HUDEP-2 (cell line): ENCODE measurements around the gene UST.
A peak's percentile ranks its signal among the peaks of the same experiment; 100 is the strongest.
"Not testable (repeated sequence)": the region's sequence is repeated elsewhere in the genome, so short reads cannot be mapped to it uniquely, and the experiment has no call there.

Experiments
- DNase-seq, 76 experiments: peaks; one replicate each; lab custom pipeline; 2025; ENCODE audit not compliant: unreplicated experiment in 76 of 76; lab: John Stamatoyannopoulos, UW

Gene UST

DNA sequence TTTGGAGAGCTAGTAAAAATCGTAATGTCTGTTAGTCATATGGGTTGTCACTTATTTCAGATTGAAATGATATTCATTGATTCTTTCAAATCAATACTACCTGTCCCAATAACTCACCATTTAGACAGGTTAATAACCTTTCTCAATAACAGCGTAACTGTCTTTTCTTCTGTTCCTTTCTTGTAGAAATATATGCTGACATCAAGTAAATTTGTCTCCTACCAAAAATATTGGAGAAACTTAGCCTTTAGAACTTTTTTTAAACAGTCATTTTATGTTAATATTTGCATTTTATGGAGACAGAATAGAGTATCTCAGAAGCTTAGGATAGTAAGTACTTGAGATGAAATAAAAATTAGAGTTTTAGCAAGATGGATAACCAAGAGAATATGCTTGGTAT lies 278.2 kb downstream of the UST start:
- DNase-seq, result no peak

DNA sequence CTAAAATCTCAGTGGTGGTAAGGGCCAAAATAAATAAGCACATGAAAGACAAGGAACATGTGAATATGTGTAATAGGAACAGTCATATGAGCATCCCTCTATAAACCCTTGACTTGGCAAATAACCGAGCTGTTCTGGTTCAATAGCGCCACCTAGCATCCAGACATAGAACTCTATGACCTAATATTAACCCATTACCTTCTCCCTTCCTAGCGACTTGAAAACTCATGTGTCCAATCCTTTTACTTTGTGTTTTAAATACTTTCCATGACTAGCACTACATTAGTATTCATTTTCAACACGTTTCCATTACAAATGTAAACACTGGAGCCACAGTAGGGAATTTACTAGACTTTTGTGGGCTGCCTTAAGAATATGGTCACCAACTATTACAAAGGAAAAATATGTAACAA lies 279.7 kb downstream of the UST start:
- DNase-seq, result peak in 25 of 76 experiments; percentile 7 to 56 (median 25)

DNA sequence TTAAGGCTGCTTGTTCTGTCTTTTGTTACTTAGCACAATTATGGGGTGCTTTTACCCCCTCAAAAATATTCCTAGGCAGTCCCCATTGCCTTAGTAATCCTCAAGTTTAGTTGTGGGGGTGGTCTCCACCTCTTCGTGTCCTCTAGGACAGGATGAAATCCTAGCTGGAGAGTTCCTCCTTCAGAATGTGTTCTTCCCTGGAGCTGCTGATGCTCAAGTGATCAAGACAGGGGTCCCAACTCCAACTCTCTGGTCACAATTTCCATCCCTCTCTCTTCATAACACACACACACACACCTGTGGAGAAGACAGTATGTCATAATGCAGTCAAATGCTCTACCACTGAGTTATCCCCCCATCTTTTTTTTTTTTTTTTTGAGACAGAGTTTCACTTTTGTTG lies 280.7 kb downstream of the UST start:
- DNase-seq, result no peak

DNA sequence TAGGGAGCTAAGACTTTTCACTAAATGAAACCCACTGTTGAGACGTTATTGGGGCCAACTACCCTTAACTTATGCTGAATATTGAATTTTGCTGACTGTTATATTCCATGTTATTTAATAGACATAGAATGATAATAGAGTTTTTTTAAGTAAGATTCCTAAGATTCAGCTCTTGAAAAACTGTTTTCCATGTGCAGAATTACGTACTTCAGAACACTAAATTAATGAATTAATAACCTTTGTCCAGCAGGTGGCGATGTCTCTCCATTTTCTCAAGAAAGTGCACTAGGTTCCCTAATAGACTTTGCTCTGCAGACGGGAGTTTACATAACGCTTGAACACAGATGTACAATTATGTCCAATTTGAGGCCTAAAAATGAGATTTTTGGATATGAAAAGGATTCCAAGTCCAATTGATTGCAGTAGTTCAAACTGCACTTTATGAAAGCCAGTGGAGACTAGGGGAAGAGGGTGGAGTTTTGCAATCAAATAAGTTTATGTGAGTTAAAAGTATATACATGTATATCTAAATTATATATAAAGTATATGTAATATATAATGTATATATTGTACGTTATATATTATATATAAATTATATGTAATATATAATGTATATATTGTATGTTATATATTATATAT lies 282.1 kb downstream of the UST start:
- DNase-seq, result peak in 58 of 76 experiments; percentile 3 to 84 (median 64)

DNA sequence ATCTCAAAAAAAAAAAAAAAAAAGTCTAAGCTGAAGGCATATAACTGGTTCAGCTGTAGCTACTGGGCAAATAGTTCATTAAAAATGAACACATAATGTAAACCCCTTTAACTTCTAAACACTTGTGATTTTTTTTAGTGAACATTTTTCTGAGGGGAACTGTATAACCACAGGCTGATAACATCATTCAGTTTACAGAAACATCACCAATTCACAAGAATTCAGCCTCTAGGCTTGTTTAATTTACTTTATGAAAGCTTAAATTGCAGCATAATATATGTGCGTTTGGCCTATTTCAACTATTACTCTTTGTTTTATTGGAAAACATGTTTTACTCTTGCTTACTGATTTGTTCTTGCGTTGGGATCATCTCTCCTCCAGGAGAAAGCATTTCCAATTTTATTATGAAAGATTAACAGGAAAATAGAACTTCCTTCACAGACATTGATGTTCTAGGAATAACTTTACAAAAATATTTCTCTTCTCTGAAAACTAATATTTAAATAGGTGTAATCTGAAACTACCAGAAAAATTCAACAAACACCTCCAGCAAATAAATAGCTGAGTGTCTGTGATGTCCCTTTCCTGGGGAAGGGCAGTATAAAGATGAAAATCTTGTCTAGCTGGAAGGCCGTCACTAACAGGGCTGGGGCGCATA lies 284.5 kb downstream of the UST start:
- no peak for DNase-seq

DNA sequence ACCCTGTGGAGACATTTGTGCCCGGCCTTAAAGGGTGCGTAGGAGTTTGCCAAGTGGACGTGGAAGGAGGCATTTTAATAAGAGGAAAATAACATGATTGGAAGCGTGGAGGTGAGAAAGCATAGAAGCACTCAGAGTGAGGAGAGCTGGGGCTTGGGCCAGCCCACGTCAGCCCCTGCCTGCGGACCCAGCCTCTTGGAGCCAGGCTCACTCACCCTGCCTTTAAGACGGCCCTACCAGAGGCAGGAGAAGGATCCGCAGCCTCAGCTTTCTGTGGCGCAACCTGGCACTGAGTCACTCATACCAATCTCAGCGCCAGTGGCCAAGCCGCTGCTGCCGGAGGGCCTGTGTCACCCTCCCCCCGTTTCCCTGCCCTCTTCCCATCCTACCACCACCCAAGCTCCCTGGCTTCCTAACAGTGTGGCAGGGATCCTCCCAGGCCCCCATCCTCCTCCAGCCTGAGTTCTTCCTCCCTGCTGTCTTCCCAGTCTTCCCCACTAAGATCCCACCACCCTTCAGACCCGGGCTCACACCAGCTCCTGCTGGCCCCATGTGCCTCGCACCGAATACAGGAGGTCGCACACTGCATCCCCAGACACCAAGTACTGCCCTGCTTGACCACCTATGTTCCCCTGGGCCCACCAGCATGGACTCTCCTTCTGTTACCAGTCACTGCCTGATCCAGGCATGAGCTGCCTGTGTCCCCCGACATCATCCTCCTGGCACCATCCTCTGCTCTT lies 285.2 kb downstream of the UST start:
- no peak for DNase-seq

DNA sequence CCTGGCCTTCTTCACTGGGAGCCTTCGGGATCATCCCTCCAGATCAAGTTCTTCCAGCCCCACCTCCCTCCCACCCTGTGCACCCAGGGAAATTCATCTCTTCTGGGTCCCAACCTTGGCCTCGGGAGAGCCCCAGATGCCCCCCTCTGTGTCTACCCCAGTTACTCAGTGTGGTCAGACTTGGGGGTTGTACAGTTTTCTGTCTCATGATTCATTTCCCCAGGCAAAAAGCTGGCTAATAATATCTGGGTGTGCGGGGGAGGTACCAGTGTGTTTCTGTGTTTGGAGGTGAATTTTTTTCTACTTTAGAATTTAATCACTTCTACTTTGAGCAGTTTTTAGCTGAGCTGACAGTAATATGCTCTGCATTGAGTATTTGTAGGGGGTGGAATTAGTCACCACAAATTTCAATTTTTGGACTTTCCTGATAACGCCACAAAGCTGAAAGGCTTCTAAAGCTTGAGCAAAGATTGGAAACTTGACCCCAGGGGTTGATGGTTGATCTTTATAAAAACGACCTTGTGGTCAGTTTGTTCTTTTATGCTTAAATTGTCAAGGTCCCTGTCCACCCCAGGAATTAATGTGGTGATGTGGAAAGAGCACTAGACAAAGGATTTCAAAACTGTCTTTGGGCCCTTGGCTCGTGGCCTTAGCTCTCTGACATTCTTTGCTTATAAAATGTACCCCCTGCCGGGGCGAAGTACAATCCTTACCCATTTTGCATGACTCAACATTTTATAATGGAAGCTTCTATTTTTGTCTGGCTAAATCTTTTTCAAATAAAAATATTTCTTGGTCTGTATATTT lies 286.0 kb downstream of the UST start:
- DNase-seq, result no peak

DNA sequence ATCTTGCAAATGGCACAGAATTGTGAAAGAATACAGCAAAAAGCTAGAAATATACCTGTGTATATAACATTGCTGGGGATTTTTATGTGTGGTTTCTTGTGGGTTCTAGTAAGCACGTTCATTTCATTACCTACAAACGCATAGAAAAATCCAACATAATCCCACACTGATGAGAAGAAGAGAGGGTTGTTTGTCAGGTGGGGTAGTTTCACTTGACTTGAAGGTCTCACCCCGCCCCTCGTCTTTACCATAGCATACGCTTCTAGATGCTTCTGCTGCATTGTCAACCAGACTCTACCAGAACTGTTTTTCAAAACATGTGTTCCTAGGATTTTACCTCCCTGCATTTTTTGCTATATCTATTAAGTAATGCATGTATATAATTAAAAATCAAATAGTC lies 286.6 kb downstream of the UST start:
- DNase-seq, result no peak

DNA sequence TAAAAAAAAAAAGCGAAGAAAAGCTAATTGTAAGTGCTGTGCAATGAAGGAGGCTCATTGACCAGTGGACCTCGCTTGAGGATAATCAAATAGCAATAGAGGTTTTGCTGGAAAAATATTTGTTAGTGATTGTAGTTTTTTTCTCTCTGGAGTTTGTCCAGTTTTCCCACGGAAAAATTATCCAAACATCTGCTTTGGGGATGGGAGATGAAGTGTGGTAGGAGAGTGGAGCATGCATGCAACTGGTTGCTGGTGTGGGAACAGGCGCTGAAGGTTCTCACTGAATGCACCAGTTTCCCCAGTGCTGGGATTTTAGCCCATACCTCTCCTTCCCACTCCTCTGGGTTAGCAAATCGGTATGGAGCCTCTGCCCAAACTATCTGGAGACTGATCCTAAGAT lies 288.9 kb downstream of the UST start:
- DNase-seq, result no peak

DNA sequence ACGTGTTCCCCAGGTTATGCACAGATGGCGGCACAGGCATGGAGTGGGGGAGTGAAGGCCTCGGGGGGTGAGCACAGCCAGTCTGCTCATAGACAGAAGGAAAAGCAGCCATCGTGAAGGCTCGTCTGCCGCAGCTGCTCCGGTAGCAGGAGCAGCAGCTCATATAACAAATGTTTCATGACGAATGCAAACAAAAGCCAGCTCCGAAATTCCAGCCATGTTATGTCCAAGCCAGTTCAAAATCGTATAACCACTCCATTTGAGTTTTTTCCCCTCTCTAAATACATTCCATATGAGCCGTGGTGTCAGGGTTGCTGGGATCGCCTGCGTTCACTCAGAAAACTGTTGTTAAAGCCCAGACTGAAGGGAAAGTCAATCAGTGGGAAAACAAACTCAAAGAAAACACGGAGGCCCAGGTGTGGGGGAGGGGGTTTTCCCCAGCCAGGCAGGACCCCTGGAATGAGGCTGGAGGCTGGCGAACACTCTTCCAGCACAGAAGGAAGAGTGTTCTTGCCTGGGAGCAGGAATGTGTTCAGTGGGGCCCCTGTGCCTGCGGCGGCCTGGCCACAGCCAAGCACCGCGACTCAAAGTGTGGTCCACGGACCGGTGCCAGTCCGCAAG lies 290.3 kb downstream of the UST start:
- no peak for DNase-seq

DNA sequence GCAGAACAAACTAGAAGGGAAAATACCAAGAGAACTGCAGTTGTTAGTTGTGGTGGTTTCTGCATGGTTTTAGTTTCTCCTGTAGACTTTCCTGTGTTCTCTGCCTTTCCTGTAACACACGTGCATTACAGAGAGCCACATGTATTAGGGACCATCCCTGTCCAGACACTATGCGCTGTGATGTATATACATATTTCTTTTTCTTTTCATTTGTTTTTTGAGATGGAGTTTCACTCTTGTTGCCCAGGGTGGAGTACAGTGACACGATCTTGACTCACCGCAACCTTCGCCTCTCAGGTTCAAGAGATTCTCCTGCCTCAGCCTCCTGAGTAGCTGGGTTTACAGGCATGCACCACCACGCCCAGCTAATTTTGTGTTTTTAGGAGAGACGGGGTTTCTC lies 292.2 kb downstream of the UST start:
- DNase-seq, result not testable (repeated sequence)

DNA sequence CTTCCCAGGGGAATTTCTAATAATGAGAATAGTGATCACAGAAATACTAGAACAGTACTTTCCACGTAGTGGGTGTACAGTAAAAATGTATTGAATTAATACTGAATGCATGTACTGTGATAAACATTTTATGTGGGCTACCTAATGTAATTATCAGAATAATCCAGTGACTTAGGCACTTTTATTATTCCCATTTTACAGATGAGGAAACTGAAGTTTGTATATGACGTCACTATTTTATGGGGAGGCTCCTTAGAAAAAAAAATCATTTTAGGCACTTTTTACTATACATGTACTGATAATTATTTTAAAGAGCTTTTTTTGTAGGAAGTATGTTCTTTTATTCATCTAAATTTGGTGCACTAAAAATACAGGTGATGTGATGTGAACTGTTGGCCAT lies 295.1 kb downstream of the UST start:
- no peak for DNase-seq

DNA sequence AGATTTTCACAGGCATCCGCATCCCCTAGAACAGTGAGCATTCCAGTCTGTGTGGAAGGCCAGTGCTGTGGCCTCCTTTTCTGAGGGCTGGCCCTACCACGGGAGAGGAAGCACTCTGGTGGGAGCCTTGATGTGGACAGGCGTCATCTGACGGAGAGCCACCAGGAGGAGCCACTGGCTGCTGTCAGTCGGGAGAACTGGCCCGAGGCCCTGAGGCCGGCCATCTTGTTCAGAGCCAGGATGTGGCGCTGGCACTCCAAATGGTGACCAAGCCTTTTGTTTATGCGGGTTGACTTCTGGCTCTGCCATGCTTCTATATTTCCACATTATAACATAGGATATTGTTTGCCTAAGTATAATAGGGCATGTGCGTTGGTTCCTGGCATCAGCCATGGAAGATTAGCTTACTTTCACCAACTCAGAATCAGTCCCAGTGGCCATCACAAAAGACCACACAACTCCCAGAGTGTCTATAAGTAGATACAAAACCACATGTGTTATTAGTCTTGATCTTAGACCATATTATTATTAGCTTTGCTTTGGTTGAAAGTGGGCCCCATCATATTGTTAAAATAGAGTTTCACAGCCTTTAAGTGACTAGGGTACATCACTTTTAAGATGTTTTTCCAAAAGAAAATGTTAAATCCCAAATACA lies 296.8 kb downstream of the UST start:
- peak in 42 of 76 experiments; percentile 9 to 71 (median 30) for DNase-seq

DNA sequence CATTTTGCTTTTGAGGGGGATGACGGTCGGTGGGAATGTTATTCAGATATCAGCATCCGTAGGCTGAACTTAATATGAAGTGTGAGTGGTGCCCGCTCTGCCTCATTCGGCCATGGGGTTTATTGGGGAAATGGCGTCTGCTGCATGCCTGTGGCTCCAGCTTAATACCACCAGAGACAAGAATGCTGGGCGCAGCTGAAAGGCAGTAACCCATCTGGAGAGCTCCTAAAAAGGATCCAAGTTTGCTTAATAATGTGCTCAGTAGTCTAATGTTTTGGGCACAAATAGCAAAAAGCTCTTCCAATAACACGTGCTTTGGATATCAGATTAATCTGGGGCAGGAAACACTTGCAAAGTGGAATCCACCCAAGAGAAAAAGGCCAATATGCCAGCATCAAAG lies 297.7 kb downstream of the UST start:
- DNase-seq, result no peak

DNA sequence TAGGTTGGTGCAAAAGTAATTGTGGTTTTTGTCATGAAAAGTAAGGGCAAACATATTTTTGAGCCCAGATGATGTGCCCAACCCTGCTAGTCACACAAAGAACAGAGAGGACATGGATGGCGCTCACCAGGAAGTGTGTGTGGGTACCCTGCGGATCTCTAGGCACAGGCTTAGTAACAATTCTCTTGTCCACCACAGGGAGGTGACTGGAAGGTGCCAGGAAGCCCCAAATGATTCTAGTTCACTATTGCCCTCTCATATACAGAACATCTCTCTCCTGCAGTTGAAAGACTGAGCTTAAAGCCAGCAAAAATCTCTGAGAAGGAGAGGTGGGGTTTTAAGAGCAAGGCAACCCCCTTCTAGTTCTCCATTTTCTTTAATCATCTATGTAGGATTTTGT lies 298.6 kb downstream of the UST start:
- peak in 2 of 76 experiments; percentile 6 to 23 for DNase-seq

DNA sequence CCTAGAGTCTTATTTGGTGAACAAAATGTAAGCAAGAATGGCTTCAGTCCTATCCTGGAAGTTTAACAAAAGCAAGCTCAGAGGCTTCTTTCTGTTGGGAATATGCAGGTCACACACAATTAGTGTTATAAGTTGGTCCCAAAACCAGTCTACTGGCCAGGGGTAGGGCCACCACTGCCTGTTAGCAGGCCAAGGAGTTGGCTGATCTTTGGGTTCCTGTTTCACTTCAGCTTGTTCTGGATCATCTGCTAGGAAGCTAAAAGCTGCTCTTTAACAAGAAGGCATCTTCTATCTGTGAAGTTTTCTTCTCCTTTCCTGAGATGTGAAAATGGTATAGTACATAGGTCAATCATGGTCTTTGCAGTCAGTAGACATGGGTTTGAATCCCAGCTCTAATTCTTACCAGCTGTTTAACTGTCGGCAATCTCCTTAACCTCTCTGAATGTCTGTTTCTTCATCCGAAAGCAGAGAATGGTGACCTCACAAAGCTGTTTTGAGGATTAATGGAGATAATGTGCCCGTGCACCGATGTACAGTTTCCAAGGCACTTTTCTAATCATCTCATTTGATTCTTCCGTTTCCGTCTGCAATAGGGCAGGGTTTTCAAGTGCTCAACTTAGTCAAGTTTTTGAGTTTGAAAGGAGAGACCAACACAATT lies 299.5 kb downstream of the UST start:
- no peak for DNase-seq

DNA sequence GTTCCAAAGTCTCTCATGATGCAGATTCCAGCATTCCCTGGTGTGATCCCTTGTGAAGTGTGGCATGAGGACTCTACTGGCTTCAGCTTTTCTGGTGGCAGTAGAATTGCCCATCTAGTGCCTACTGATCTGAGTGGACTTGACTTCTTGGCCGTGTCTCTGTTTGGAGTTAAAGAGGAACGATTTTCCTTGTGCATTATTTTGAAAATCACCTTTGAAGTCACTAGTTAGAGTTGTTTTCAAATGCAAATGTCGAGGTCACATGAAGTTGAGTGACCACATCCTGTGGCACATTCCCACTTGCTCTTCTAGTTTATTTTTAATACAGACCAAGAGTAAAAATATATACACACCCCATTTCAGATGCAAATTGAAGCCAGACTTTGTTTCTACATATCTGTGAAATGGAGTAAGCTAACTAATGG lies 300.0 kb downstream of the UST start:
- no peak for DNase-seq

DNA sequence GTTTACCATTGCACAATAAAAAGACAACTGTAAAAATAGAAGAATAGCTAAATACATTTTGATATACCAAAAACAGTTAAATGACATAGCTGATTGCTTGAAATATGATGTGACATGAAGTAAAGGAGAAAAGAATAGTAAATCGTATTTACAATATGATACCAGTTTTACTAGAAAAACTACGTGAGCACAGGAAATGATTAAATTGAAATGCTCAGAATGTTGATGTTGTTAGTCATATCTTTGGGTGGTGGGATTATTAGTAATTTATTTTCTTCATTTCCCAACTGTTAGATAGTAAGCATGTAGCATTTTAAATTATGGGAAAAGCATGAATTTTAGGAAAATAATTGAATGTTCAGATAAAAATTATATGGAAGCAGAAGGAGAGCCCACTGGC lies 302.4 kb downstream of the UST start:
- no peak for DNase-seq

DNA sequence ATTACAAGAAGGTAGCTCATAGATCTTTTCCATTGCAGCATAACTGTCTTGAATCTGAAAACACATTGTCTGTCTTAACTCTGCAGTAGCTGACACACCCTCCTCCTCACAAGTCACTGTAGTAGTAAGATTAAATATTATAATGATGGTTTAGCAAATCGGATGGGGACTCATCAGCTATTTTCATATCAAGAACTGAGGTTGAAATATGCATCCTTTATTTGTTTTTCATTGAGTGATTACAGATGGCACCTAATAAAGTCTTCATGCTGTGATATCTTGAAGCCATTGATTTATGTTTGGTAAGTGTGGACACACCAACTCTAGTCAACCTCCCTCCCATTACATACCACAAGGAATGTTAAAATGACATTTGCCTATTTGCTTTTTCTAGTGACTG lies 303.3 kb downstream of the UST start:
- DNase-seq, result no peak
